K562 (cell line): ENCODE data around the gene TERT. TPM values are rescaled to one million over a fixed set of nuclear protein-coding genes. Genes with fewer than 3 reads are reported as not detected.

Source experiments
- ATAC-seq: fragments of 200-7000 bp; cut with Tn5 transposase; 3 replicates; pipeline ENCODE4 v1.9.1; 2020; ENCODE audit warnings: moderate library complexity
- BruUV-seq: library from RNA; stranded (reverse); fragments of 400-500 nt; replicated peaks from 2 replicates; lab custom pipeline; 2021; lab: Mats Ljungman, UMichigan
- CTCF ChIA-PET: fragments of 300-600 bp; formaldehyde crosslinking; extraction: SDS; loops from one replicate; lab custom pipeline; 2021; ENCODE audit warnings: low intra/inter-chr PET ratio; lab: Yijun Ruan, JAX
- POLR2A ChIA-PET: fragments of 300-600, 350-650 bp; sonication (Branson Sonifier 250); formaldehyde crosslinking; extraction: SDS; loops from one replicate; lab custom pipeline; 2021; ENCODE audit warnings: antibody characterized with exemption, inconsistent platforms; lab: Yijun Ruan, JAX
- DNase-seq, 4 experiments: peaks; one replicate each; pipeline versions ENCODE4 v3.0.0 to v3.0.0-alpha.2; 2011 to 2018; ENCODE audit warnings: low spot score in 3 of 4, mixed read lengths in 3 of 4; ENCODE audit errors: extremely low read depth in 1 of 4
- FAIRE-seq: peaks from 2 replicates; lab custom pipeline; 2011; peaks lifted over from hg19 to GRCh38; lab: Jason Lieb, UNC
- H2AFZ ChIP-seq: 2 replicates; pipeline ENCODE4 v1.6.0; 2011; ENCODE audit warnings: low read depth, low read length, control low read depth, inconsistent platforms
- H3K27ac ChIP-seq: fragments of 200-600 bp; 3 replicates; pipeline ENCODE4 v1.8.0; 2011; ENCODE audit warnings: low read depth, mild to moderate bottlenecking, control low read depth, inconsistent platforms, low read length, moderate library complexity, mixed read lengths; ENCODE audit errors: extremely low read depth
- H3K27me3 ChIP-seq, 2 experiments: fragments of 300-600 bp in 1 of 2; 2 replicates in 1 of 2; 3 replicates in 1 of 2; pipeline versions ENCODE4 v1.6.0 to v1.8.0; 2011; ENCODE audit warnings: inconsistent platforms in 2 of 2, low read length in 2 of 2, mild to moderate bottlenecking in 1 of 2, mixed read lengths in 1 of 2, moderate library complexity in 1 of 2; ENCODE audit not compliant: control insufficient read depth in 2 of 2, insufficient read depth in 2 of 2
- H3K36me3 ChIP-seq: fragments of 300-600 bp; 3 replicates; pipeline ENCODE4 v1.8.0; 2011; ENCODE audit warnings: mild to moderate bottlenecking, low read length, inconsistent platforms; ENCODE audit not compliant: control insufficient read depth, insufficient read depth
- H3K4me1 ChIP-seq, 2 experiments: fragments of 200-600 bp in 1 of 2; replicated peaks in 1 of 2; 2 replicates in 1 of 2; 3 replicates in 1 of 2; pipeline versions ENCODE4 v1.5.1 to v1.8.0; 2011; ENCODE audit warnings: inconsistent platforms in 2 of 2, low read length in 2 of 2, mild to moderate bottlenecking in 1 of 2, mixed read lengths in 1 of 2, moderate library complexity in 1 of 2; ENCODE audit not compliant: control insufficient read depth in 2 of 2, insufficient read depth in 2 of 2
- H3K4me2 ChIP-seq: 2 replicates; pipeline ENCODE4 v1.6.1; 2011; ENCODE audit warnings: low read length, control low read depth, inconsistent platforms, mixed read lengths; ENCODE audit not compliant: insufficient read depth
- H3K4me3 ChIP-seq: fragments of 200-600 bp; sonication (generic), shearing (Covaris generic); 2 replicates; pipeline ENCODE4 v1.5.1; 2016; ENCODE audit warnings: control low read depth, inconsistent platforms
- H3K79me2 ChIP-seq: fragments of 200-600 bp; 3 replicates; pipeline ENCODE4 v1.8.0; 2011; ENCODE audit warnings: low read length, inconsistent platforms; ENCODE audit not compliant: control insufficient read depth, insufficient read depth
- H3K9ac ChIP-seq, 2 experiments: 2 replicates each; pipeline versions ENCODE4 v1.6.0 to v1.6.1; 2011; ENCODE audit warnings: low read depth in 2 of 2, low read length in 2 of 2, control low read depth in 1 of 2, inconsistent platforms in 1 of 2, mild to moderate bottlenecking in 1 of 2, mixed read lengths in 1 of 2; ENCODE audit not compliant: insufficient read depth in 1 of 2
- H3K9me1 ChIP-seq: one replicate; pipeline ENCODE4 v1.6.0; 2011; ENCODE audit warnings: inconsistent platforms, mild to moderate bottlenecking, low read length, moderate library complexity; ENCODE audit not compliant: control insufficient read depth, insufficient read depth
- H3K9me3 ChIP-seq: replicated peaks from 2 replicates; pipeline ENCODE4 v1.5.1; 2011; ENCODE audit warnings: low read depth, low read length, inconsistent platforms; ENCODE audit not compliant: control insufficient read depth, insufficient read depth
- H4K20me1 ChIP-seq: replicated peaks from 2 replicates; pipeline ENCODE4 v1.6.1; 2011; ENCODE audit warnings: low read length, inconsistent platforms, mixed read lengths; ENCODE audit not compliant: control insufficient read depth, insufficient read depth
- ASH1L ChIP-seq: fragments of 450-650 bp; IDR thresholded peaks from 2 replicates; pipeline ENCODE4 v1.6.1; 2018; ENCODE audit warnings: borderline replicate concordance, mild to moderate bottlenecking, low read depth; ENCODE audit not compliant: partially characterized antibody
- C11orf30 ChIP-seq: fragments of 450-650 bp; IDR thresholded peaks from 2 replicates; pipeline ENCODE4 v1.6.1; 2016; ENCODE audit warnings: low read depth, mild to moderate bottlenecking
- MAFF ChIP-seq: IDR thresholded peaks from 2 replicates; pipeline ENCODE4 v1.6.1; 2012; ENCODE audit warnings: low read length, improper control_type of control experiment
- MAFG ChIP-seq: fragments of 450-650 bp; conservative IDR thresholded peaks from 2 replicates; pipeline ENCODE4 v1.6.1; 2016; ENCODE audit warnings: missing genetic modification characterization, missing compliant biosample characterization
- MAFK ChIP-seq: IDR thresholded peaks from 2 replicates; pipeline ENCODE4 v1.6.1; 2011; ENCODE audit warnings: low read length, improper control_type of control experiment
- NFE2 ChIP-seq: IDR thresholded peaks from 2 replicates; pipeline ENCODE4 v1.6.1; 2014; ENCODE audit warnings: antibody characterized with exemption, low read depth
- RCOR1 ChIP-seq, 2 experiments: IDR thresholded peaks; 2 replicates each; pipeline ENCODE4 v1.6.1; 2012; ENCODE audit warnings: low read depth in 2 of 2, low read length in 2 of 2, borderline replicate concordance in 1 of 2, improper control_type of control experiment in 1 of 2
- ZNF316 ChIP-seq: fragments of 450-650 bp; IDR thresholded peaks from 2 replicates; pipeline ENCODE4 v1.6.1; 2016
- ZNF347 ChIP-seq: fragments of 450-650 bp; formaldehyde crosslinking; IDR thresholded peaks from 2 replicates; pipeline ENCODE4 v1.4.0; 2020; ENCODE audit warnings: low read depth, mild to moderate bottlenecking, moderate library complexity
- WGBS: fragments of 100-300 bp; shearing (Covaris generic); methylation state at CpG from one replicate; pipeline ENCODE4 v1.1.6; 2016; ENCODE audit warnings: low coverage, mixed read lengths; ENCODE audit not compliant: insufficient coverage; ENCODE audit errors: missing lambda C conversion rate; 5-methylcytosine and 5-hydroxymethylcytosine counted together
- in situ Hi-C: fragments of 300-500 bp; cut with MboI; formaldehyde crosslinking; loops from 4 replicates; pipeline ENCODE4 v1.15.0; 2018; ENCODE audit warnings: inconsistent platforms, mixed read lengths
- intact Hi-C: fragments of 100-400 bp; cut with micrococcal nuclease; formaldehyde crosslinking; loops from 2 replicates; pipeline ENCODE4 v1.14.2; 2022
- polyA plus RNA-seq, 8 experiments: library from polyadenylated mRNA; depleted of rRNA in 4 of 8; stranded (reverse) in 5 of 8; unstranded in 3 of 8; fragments of >200 nt; fragmentation: Nextera tagmentation in 2 of 8; fragmentation: Illumina TruSeq in 1 of 8; extraction: Ambion mirVana in 2 of 8; extraction: Trizol in 1 of 8; gene quantifications; 2 replicates each; pipeline versions ENCODE4 v1.2.1 to v1.2.3, GENCODE V29; 2011 to 2014; ENCODE audit warnings: inconsistent platforms in 1 of 8, missing spikeins in 1 of 8
- total RNA-seq, 7 experiments: library from RNA; depleted of rRNA in 6 of 7; stranded (reverse); fragments of >200 nt in 6 of 7; fragmentation: Illumina TruSeq in 2 of 7; extraction: Trizol in 2 of 7; gene quantifications; 2 replicates each; pipeline versions ENCODE4 v1.2.1 to v1.2.3, GENCODE V29; 2011 to 2021; ENCODE audit warnings: low replicate concordance in 1 of 7

Gene TERT
- total and polyA plus RNA-seq, 9 of the 15 experiments (the other 6 are each of a cell fraction or from before 2014, with no cell fraction given): 0.08 to 4.5 (median 0.98) TPM; not detected in 1

- ATAC-seq (no peak), DNase-seq (no peak), FAIRE-seq (no peak)
- 18% methylated on average over 13 of the region's 13 CpGs for WGBS
- H2AFZ ChIP-seq: no peak overlapping the region
- no peaks in the 10 kb centered on the region for H3K36me3 ChIP-seq
- no peaks in the 10 kb centered on the region for H3K79me2 ChIP-seq
- in situ Hi-C loops (no loop called here), intact Hi-C loops (no loop called here)
- H4K20me1 ChIP-seq: peaks cover 25% of the 10 kb centered on the region; the same call in 1 of the 2 replicates
- POLR2A ChIA-PET: interaction anchor here (0.6 to 1.0 kb wide), 3 partner anchors 27 to 49 kb away, joined by 3 to 4 read pairs (median 3); no protein-coding TSS in a partner anchor
- H3K9me3 ChIP-seq: 0 out of 2 replicates have a peak, but pooled peaks cover 2% of the 10 kb centered on the region
- H3K4me3 ChIP-seq: no peak overlapping the region
- CTCF ChIA-PET: no interaction called here
- H3K4me2 ChIP-seq: no peak overlapping the region
- H3K27ac ChIP-seq: no peak overlapping the region
- H3K9ac ChIP-seq: no peak overlapping the region
- H3K27me3 ChIP-seq: peaks cover 49 to 87% of the 10 kb centered on the region in 2 experiments; a peak in 4 of 5 replicates
- H3K4me1 ChIP-seq: peaks cover 0 to 27% of the 10 kb centered on the region in 2 experiments; a peak in 2 of 5 replicates
- no TSS peak for BruUV-seq
- H3K9me1 ChIP-seq: peaks cover 2% of the 10 kb centered on the region
- no peak for TF ChIP-seq ZNF347
- no peak for TF ChIP-seq RCOR1 (IDR thresholded peaks at IDR 0.05; ENCODE audit: borderline replicate concordance in 1 of 2, low read depth in 2 of 2, low read length in 2 of 2)
- TF ChIP-seq MAFK: peak; percentile 100
- peak; percentile 99 for TF ChIP-seq MAFG (tag)
- TF ChIP-seq NFE2: peak; percentile 19; the same call in 1 of the 2 replicates
- TF ChIP-seq ASH1L: no peak
- TF ChIP-seq ZNF316: peak; percentile 100
- TF ChIP-seq MAFF: peak; percentile 100
- TF ChIP-seq C11orf30: peak; percentile 99
Observed at GRCh38 chr5:1231354-1231905, 63.4 kb downstream of the TERT start.
